A549 (cell line): ENCODE results near the gene PITPNM2.

Experiments used
- KDM5A ChIP-seq: fragments of 200-600 bp; sonication (generic); IDR thresholded peaks from 2 replicates; pipeline ENCODE4 v1.6.1; 2016; ENCODE audit warnings: antibody characterized with exemption, mild to moderate bottlenecking
- TF ChIP-seq, protein P1 (sequence below): fragments of >200 bp; sonication (Bioruptor Twin); formaldehyde crosslinking; IDR thresholded peaks from 3 replicates; pipeline ENCODE4 v1.5.1; 2016

DNA sequence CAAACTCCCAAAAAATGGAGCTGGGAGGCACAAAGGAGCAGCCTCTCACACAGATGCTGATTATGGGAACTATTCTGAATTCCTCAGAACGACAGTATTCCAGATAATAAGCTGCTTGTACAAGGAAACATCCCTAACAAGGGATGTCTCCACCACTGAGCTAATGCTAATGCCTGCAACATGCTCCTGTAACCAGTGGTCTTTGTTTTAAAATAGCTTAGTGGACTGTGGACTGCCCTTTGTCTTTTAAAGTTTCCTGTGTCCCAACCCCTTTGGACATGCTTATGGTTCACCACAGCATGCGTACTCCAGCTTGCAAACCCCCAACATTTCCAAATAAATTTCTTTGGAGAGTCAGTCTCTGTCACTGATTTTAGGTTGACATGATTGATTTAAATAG, 16.4 kb upstream of the PITPNM2 start:
- TF ChIP-seq KDM5A, result no peak
- TF ChIP-seq, protein P1, sequence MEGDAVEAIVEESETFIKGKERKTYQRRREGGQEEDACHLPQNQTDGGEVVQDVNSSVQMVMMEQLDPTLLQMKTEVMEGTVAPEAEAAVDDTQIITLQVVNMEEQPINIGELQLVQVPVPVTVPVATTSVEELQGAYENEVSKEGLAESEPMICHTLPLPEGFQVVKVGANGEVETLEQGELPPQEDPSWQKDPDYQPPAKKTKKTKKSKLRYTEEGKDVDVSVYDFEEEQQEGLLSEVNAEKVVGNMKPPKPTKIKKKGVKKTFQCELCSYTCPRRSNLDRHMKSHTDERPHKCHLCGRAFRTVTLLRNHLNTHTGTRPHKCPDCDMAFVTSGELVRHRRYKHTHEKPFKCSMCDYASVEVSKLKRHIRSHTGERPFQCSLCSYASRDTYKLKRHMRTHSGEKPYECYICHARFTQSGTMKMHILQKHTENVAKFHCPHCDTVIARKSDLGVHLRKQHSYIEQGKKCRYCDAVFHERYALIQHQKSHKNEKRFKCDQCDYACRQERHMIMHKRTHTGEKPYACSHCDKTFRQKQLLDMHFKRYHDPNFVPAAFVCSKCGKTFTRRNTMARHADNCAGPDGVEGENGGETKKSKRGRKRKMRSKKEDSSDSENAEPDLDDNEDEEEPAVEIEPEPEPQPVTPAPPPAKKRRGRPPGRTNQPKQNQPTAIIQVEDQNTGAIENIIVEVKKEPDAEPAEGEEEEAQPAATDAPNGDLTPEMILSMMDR, result no peak
